SK-N-SH (cell line): ENCODE data around the gene SETD5.

Source experiments
- FOSL2 ChIP-seq: IDR thresholded peaks from 2 replicates; pipeline ENCODE4 v1.4.0; 2012; ENCODE audit warnings: low read depth, mild to moderate bottlenecking, moderate library complexity, borderline replicate concordance
- FOXJ3 ChIP-seq: sonication (generic); formaldehyde crosslinking; IDR thresholded peaks from 2 replicates; pipeline ENCODE4 v1.5.1; 2020; ENCODE audit warnings: mild to moderate bottlenecking, missing genetic modification reagents
- GATA2 ChIP-seq: sonication (generic); formaldehyde crosslinking; IDR thresholded peaks from 2 replicates; pipeline ENCODE4 v1.5.0; 2020; ENCODE audit warnings: mild to moderate bottlenecking, missing genetic modification reagents
- NFIC ChIP-seq: IDR thresholded peaks from 2 replicates; pipeline ENCODE4 v1.4.0; 2012; ENCODE audit warnings: borderline replicate concordance
- POLR2AphosphoS5 ChIP-seq: IDR thresholded peaks from 2 replicates; pipeline ENCODE4 v1.6.1; 2012; ENCODE audit warnings: low read depth, low read length
- SMC3 ChIP-seq: IDR thresholded peaks from 2 replicates; pipeline ENCODE4 v1.6.1; 2012; ENCODE audit warnings: low read depth, low read length, improper control_type of control experiment
- TAF1 ChIP-seq: IDR thresholded peaks from 2 replicates; pipeline ENCODE4 v1.6.1; 2012; ENCODE audit warnings: low read depth, mild to moderate bottlenecking, low read length, moderate library complexity, borderline replicate concordance
- USF1 ChIP-seq: IDR thresholded peaks from 2 replicates; pipeline ENCODE4 v1.4.0; 2012; ENCODE audit warnings: low read depth, borderline replicate concordance
- TF ChIP-seq, protein P1 (sequence below): fragments of 200-600 bp; sonication (generic); IDR thresholded peaks from 2 replicates; pipeline ENCODE4 v1.6.1; 2017; ENCODE audit warnings: antibody characterized with exemption, mild to moderate bottlenecking, moderate library complexity
- TF ChIP-seq, protein P2 (sequence below): IDR thresholded peaks from 2 replicates; pipeline ENCODE4 v1.6.1; 2012; ENCODE audit warnings: mild to moderate bottlenecking, low read depth, low read length, moderate library complexity
- TF ChIP-seq, protein P3 (sequence below): IDR thresholded peaks from 2 replicates; pipeline ENCODE4 v1.4.0; 2012; ENCODE audit warnings: low read depth

- TF ChIP-seq, protein P1, sequence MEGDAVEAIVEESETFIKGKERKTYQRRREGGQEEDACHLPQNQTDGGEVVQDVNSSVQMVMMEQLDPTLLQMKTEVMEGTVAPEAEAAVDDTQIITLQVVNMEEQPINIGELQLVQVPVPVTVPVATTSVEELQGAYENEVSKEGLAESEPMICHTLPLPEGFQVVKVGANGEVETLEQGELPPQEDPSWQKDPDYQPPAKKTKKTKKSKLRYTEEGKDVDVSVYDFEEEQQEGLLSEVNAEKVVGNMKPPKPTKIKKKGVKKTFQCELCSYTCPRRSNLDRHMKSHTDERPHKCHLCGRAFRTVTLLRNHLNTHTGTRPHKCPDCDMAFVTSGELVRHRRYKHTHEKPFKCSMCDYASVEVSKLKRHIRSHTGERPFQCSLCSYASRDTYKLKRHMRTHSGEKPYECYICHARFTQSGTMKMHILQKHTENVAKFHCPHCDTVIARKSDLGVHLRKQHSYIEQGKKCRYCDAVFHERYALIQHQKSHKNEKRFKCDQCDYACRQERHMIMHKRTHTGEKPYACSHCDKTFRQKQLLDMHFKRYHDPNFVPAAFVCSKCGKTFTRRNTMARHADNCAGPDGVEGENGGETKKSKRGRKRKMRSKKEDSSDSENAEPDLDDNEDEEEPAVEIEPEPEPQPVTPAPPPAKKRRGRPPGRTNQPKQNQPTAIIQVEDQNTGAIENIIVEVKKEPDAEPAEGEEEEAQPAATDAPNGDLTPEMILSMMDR, result no peak
- TF ChIP-seq, protein P2, sequence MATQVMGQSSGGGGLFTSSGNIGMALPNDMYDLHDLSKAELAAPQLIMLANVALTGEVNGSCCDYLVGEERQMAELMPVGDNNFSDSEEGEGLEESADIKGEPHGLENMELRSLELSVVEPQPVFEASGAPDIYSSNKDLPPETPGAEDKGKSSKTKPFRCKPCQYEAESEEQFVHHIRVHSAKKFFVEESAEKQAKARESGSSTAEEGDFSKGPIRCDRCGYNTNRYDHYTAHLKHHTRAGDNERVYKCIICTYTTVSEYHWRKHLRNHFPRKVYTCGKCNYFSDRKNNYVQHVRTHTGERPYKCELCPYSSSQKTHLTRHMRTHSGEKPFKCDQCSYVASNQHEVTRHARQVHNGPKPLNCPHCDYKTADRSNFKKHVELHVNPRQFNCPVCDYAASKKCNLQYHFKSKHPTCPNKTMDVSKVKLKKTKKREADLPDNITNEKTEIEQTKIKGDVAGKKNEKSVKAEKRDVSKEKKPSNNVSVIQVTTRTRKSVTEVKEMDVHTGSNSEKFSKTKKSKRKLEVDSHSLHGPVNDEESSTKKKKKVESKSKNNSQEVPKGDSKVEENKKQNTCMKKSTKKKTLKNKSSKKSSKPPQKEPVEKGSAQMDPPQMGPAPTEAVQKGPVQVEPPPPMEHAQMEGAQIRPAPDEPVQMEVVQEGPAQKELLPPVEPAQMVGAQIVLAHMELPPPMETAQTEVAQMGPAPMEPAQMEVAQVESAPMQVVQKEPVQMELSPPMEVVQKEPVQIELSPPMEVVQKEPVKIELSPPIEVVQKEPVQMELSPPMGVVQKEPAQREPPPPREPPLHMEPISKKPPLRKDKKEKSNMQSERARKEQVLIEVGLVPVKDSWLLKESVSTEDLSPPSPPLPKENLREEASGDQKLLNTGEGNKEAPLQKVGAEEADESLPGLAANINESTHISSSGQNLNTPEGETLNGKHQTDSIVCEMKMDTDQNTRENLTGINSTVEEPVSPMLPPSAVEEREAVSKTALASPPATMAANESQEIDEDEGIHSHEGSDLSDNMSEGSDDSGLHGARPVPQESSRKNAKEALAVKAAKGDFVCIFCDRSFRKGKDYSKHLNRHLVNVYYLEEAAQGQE, result no peak
- no peak for TF ChIP-seq SMC3
- TF ChIP-seq NFIC, result no peak
- TF ChIP-seq POLR2AphosphoS5, result no peak
- no peak for TF ChIP-seq GATA2 (CRISPR knock-in tag)
- TF ChIP-seq, protein P3, sequence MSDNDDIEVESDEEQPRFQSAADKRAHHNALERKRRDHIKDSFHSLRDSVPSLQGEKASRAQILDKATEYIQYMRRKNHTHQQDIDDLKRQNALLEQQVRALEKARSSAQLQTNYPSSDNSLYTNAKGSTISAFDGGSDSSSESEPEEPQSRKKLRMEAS, result no peak
- no peak for TF ChIP-seq FOXJ3 (CRISPR knock-in tag)
- no peak for TF ChIP-seq FOSL2
- TF ChIP-seq USF1, result no peak
- no peak for TF ChIP-seq TAF1
These were observed 127.7 kb downstream of the SETD5 start for GRCh38 chr3:9525078-9525477.
